HG03025 (cell line): Measurements from ENCODE around the gene PLP2.

Source experiments
- ATAC-seq: cut with Tn5 transposase; IDR thresholded peaks from one replicate; pipeline ENCODE4 v1.9.1; 2021; ENCODE audit warnings: mild to moderate bottlenecking, moderate library complexity; ENCODE audit not compliant: unreplicated experiment, low FRiP score

The PLP2 gene

DNA sequence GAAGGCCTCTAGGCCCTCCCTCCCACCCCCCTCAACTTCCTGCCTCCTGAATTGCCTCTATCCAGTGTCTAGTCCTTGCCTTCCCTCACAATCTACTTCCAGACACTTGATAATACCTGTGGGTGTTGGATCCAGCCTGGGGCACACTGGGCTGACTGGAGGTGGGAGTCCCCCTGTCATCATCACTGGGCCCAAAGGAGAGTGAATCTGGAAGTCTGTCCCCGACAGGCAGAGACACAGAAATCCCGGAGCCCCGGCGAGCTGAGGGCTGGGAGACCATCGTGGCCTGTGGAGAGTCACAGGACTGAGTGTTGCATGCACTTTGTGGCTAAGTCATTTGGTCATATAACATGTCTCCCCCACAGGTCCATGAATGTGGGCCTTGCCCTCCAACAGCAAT lies 36.7 kb downstream of the PLP2 start:
- ATAC-seq = no peak

- ATAC-seq = no peak
Observed at GRCh38 chrX:49209434-49210251, 37.9 kb downstream of the PLP2 start.

GRCh38 chrX:49210406-49210805 lies 38.7 kb downstream of the PLP2 start:
- no peak for ATAC-seq

GRCh38 chrX:49211074-49211473 lies 39.4 kb downstream of the PLP2 start:
- ATAC-seq = no peak

GRCh38 chrX:49212209-49212608 lies 40.5 kb downstream of the PLP2 start:
- ATAC-seq = no peak

- ATAC-seq = no peak
Observed at GRCh38 chrX:49212861-49213260, 41.2 kb downstream of the PLP2 start.

GRCh38 chrX:49214416-49214815 lies 42.7 kb downstream of the PLP2 start:
- ATAC-seq = no peak

GRCh38 chrX:49214996-49215526 lies 43.4 kb downstream of the PLP2 start:
- no peak for ATAC-seq

GRCh38 chrX:49220100-49220499 lies 48.4 kb downstream of the PLP2 start:
- ATAC-seq = no peak

DNA sequence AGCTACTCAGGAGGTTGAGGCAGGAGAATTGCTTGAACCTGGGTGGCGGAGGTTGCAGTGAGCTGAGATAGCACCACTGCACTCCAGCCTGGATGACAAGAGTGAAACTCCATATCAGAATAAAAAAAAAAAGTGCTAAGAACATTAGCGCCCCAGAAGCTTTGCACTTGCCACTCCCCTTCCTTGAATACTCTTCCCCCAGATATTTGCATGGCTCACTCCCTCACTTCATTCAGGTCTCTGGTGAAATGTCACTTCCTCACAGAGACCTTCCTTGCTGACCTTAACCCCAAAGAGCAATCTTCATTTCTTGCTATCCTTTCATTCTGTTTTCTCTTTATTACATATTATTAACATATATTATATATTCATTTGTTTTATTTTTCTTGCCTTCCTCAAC lies 50.2 kb downstream of the PLP2 start:
- ATAC-seq = no peak
